ENCODE data around the gene RTN4RL2. TPM values are rescaled to one million over a fixed set of nuclear protein-coding genes. Genes with fewer than 3 reads are reported as not detected.

RTN4RL2 gene
- total RNA-seq, 3 donors from 2014 or later = 0.32 to 2.3 (median 1.8) TPM

DNA sequence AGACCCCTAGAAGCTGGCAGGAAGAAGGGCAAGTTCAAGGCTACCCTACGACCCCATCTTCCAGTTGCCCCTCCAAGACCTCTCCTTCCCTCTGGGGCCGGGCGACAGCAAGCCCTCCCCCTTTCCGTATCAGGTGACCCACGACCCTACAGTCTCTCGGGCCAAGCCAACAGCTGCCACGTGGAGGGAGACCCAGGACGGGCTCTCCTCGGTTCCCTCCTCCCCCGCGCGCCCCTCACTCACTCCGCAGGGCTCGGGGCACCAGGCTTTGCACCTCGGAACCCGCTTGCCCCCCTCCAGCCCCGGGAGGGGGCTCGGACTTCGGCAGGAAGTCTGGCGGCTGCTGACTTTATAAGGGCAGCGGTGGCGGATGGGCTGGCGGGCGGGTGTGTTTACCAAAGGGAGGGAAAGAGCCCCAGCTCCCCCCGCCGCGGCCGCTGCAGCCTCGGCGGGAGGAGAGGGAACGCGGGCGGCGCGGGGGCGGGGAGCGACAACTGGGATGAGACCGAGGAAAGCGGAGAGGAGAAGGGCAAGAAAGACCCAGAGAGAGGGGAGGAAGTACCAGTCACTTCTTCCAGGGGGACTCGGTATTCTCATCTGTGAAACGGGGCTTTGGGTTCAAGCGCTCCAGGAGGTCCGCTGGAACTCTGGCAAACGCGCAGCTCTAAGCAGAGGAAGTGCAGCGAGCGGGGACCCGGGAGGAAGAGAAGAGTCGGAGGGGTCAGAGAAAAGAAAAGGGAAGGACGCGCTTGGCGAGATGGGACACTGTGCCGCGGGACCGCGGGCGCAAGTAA is 54.4 kb downstream of the RTN4RL2 start:
- TF ChIP-seq POLR2AphosphoS5 (IDR thresholded peaks at IDR 0.05) (no peak), CTCF (IDR thresholded peaks at IDR 0.05) (no peak), POLR2A (IDR thresholded peaks at IDR 0.05) (no peak)
- Histone ChIP-seq H3K36me3 (no peaks in the 10 kb centered on the region), H3K27ac (peak overlapping the region; percentile 33 to 66), H3K4me1 (peaks cover 3 to 8% of the 10 kb centered on the region in 2 donors), H3K4me3 (peak overlapping the region; percentile 86 to 92 (median 90)), H3K9me3 (no peaks in the 10 kb centered on the region), H3K27me3 (no peaks in the 10 kb centered on the region)
- DNase-seq (ENCODE audit: low spot score in 2 of 2) = no peak
- intact Hi-C loops (cut with DNase I; ENCODE audit: low total_unique reads) = no loop called here

- TF ChIP-seq POLR2AphosphoS5 (IDR thresholded peaks at IDR 0.05) (no peak), CTCF (IDR thresholded peaks at IDR 0.05) (no peak), POLR2A (IDR thresholded peaks at IDR 0.05) (no peak)
- no peak for DNase-seq (ENCODE audit: low spot score in 2 of 2)
- intact Hi-C loops (cut with DNase I; ENCODE audit: low total_unique reads) = no loop called here
- H3K9me3 ChIP-seq = no peaks in the 10 kb centered on the region
- H3K4me3 ChIP-seq = peak within 1 kb of the TSS; percentile 86 to 92 (median 90)
- no peaks in the 10 kb centered on the region for H3K27me3 ChIP-seq
- peaks cover 3 to 8% of the 10 kb centered on the region in 2 donors for H3K4me1 ChIP-seq
- H3K27ac ChIP-seq = peak within 1 kb of the TSS; percentile 33 to 66
- H3K36me3 ChIP-seq = no peaks in the 10 kb centered on the region
These were observed 55.2 kb downstream of the RTN4RL2 start, which contains the start of gene SLC43A1 for GRCh38 chr11:57515332-57516060. Gene SLC43A1, minus strand, starts transcription at chr11:57515702. Its CDS starts 1,591 bp downstream, at chr11:57514111.

DNA sequence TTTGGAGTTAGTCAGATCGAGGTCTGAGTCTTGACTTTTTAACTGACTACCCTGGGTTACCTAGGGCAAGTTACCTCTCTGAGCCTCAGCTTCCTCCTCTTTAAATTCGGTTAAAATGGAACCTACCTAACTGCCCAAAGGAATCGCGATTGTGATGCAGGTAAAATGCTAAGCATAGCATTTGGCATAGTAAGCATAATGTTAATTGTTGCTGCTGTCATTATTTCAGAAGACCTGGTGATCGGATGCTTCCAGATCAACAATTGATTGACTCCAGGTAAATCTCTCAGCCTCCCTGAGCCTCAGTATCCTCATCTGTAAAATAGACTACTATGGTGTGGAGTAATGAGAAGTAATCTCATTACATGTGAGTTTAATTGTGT is 55.7 kb downstream of the RTN4RL2 start:
- TF ChIP-seq CTCF (IDR thresholded peaks at IDR 0.05) (no peak), POLR2A (IDR thresholded peaks at IDR 0.05) (no peak), POLR2AphosphoS5 (IDR thresholded peaks at IDR 0.05) (no peak)
- H3K27ac ChIP-seq = peak overlapping the region in 1 of 2 donors; percentile 66
- H3K36me3 ChIP-seq = no peaks in the 10 kb centered on the region
- peaks cover 3 to 8% of the 10 kb centered on the region in 2 donors for H3K4me1 ChIP-seq
- DNase-seq (ENCODE audit: low spot score in 2 of 2) = no peak
- H3K27me3 ChIP-seq = no peaks in the 10 kb centered on the region
- no peaks in the 10 kb centered on the region for H3K9me3 ChIP-seq
- H3K4me3 ChIP-seq = peak overlapping the region; percentile 86 to 92 (median 90)
- intact Hi-C loops (cut with DNase I; ENCODE audit: low total_unique reads) = no loop called here

DNA sequence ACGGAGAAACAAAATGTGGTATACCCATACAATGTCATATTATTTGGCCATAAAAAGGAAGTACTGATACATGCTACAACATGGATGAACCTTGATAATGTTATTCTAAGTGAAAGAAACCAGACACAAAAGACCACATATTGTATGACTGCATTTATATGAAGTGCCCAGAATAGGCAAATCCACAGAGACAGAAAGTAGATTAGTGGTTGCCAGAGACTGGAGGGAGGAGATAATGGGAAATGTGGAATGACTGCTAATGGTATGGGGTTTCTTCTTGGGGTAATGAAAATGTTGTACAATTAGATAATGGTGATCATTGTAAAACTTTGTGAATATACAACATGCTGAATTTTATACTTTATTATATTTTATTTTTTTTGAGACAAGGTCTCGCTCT is 60.8 kb downstream of the RTN4RL2 start:
- no peak for DNase-seq (ENCODE audit: low spot score in 2 of 2)
- no peak overlapping the region for H3K4me3 ChIP-seq
- no peak for TF ChIP-seq CTCF (IDR thresholded peaks at IDR 0.05)
- TF ChIP-seq POLR2A (IDR thresholded peaks at IDR 0.05) = no peak
- TF ChIP-seq POLR2AphosphoS5 (IDR thresholded peaks at IDR 0.05) = no peak
- H3K27ac ChIP-seq = no peak overlapping the region
- intact Hi-C loops (cut with DNase I; ENCODE audit: low total_unique reads) = no loop called here
- H3K9me3 ChIP-seq = no peaks in the 10 kb centered on the region
- H3K27me3 ChIP-seq = no peaks in the 10 kb centered on the region
- H3K36me3 ChIP-seq = no peaks in the 10 kb centered on the region
- H3K4me1 ChIP-seq = no peaks in the 10 kb centered on the region

GRCh38 chr11:57523419-57523818 is 63.1 kb downstream of the RTN4RL2 start:
- intact Hi-C loops (cut with DNase I; ENCODE audit: low total_unique reads) = no loop called here

More at GRCh38 chr11:57523419-57523818, 63.1 kb downstream of the RTN4RL2 start:
- no peaks in the 10 kb centered on the region for H3K27me3 ChIP-seq
- H3K4me3 ChIP-seq = no peak overlapping the region
- no peak for TF ChIP-seq POLR2A (IDR thresholded peaks at IDR 0.05)
- no peak for TF ChIP-seq POLR2AphosphoS5 (IDR thresholded peaks at IDR 0.05)
- TF ChIP-seq CTCF (IDR thresholded peaks at IDR 0.05) = no peak
- no peaks in the 10 kb centered on the region for H3K36me3 ChIP-seq
- H3K4me1 ChIP-seq = no peaks in the 10 kb centered on the region
- H3K9me3 ChIP-seq = no peaks in the 10 kb centered on the region
- no peak overlapping the region for H3K27ac ChIP-seq
- no peak for DNase-seq (ENCODE audit: low spot score in 2 of 2)
